Measurements from ENCODE around the gene HGFAC.

Gene HGFAC

DNA sequence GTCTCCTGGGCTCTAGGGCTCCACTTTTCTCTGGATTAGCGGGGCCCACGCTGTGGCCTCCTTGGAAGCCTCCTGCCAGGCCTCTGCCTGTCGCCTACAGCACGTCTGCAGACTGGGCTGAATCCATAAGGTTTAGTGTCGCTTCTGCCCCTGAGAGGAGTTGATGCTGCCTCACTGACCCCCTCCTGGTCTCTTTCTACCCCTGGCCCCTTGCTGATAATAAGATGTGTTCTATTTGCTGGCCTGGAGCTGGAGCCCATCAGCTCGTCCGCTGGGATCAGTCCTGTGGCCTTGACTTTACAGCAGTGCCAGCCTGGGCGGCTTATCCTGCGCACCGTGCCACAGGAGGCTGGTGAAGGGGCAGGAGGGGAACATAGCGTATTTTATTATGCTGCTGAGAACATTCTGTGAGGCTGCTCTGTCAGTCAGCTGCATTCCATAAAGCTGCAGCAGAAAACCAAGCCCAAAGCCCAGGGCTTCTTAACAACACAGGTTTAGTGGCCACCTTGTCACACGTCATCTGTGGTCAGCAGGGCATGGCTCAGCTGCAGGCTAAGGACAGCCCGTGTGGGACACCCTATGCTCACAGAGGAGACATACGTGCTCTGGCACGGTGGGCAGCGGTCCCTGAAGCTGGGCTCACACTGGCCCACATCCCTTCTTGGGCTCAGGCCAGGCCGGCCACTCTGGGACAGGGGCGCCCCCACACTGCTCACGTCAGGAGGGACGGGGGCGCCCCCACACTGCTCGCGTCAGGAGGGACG is 29.3 kb upstream of the HGFAC start:
- Histone ChIP-seq H3K4me1 (ENCODE audit: insufficient read depth, low read length) (no peaks in the 10 kb centered on the region), H3K9ac (ENCODE audit: low read length) (no peak overlapping the region), H3K27me3 (ENCODE audit: control insufficient read depth in 1 of 2, insufficient read depth in 2 of 2, low read length in 2 of 2) (no peaks in the 10 kb centered on the region), H3K4me3 (ENCODE audit: low read depth in 1 of 2, low read length in 2 of 2) (no peak overlapping the region), H3K27ac (ENCODE audit: low read depth, low read length) (no peak overlapping the region), H3K9me3 (ENCODE audit: low read length) (no peaks in the 10 kb centered on the region), H3K36me3 (ENCODE audit: insufficient read depth, low read length) (peaks cover 8% of the 10 kb centered on the region)

DNA sequence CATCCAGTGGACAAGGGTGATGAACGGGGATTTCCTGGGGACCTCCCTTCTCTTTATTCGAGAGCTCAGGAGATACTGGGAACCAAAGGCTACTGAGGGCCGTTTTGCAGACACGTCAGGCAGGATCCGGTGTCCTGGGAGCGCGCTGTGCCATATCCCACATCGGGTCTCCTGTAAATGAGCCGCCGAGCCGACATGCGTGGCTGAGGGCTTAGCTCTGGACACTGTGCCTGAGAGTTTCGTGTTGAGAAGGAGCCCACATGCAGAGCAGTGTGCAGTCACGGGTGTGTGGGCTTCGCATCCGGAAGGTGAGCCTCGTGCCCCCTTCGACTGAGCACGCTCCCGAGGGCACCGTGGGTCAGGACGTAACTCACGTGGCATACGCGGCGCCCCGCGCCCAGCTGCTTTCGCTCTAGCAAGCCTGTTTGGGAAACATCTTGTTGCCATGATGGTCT is 28.5 kb upstream of the HGFAC start:
- Histone ChIP-seq H3K27ac (ENCODE audit: low read depth, low read length) (no peak overlapping the region), H3K27me3 (ENCODE audit: control insufficient read depth in 1 of 2, insufficient read depth in 2 of 2, low read length in 2 of 2) (no peaks in the 10 kb centered on the region), H3K4me1 (ENCODE audit: insufficient read depth, low read length) (no peaks in the 10 kb centered on the region), H3K9ac (ENCODE audit: low read length) (no peak overlapping the region), H3K36me3 (ENCODE audit: insufficient read depth, low read length) (peaks cover 16% of the 10 kb centered on the region), H3K4me3 (ENCODE audit: low read depth in 1 of 2, low read length in 2 of 2) (no peak overlapping the region), H3K9me3 (ENCODE audit: low read length) (no peaks in the 10 kb centered on the region)

DNA sequence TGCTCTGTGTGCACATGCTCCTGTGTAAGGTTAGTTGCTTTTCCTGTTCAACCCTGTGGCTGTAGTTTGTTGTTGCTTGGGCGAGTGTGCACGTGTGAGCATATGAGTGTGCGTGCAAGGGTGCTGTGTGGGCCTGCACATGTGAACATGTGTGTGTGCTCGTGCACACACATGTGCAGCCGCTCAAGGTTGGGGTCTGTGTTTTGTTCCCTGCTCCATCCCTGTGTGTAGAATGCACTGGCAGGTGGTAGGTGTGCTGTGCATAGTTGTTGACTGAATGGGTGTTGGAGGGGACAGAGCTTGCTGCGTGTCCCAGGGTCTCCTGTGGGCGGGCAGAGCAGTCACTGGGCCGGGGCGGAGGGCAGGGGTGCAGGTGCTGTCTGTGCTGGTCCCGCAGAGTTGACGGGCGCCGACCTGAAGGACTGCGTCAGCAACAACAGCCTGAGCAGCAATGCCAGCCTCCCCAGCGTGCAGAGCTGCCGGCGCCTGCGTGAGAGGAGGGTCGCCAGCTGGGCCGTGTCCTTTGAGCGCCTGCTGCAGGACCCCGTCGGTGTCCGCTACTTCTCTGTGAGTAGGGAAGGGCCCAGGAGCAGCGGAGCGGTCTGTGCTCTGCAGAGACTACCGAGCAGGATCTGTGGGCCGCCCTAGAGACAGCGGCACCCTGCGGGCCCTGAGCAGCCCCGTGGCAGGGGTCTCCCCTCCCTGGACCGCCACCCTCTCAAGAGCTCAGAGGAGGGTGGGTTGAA is 27.9 kb upstream of the HGFAC start:
- H3K9me3 ChIP-seq (ENCODE audit: low read length): no peaks in the 10 kb centered on the region
- no peak overlapping the region for H3K9ac ChIP-seq (ENCODE audit: low read length)
- H3K36me3 ChIP-seq (ENCODE audit: insufficient read depth, low read length): peaks cover 19% of the 10 kb centered on the region
- H3K4me3 ChIP-seq (ENCODE audit: low read depth in 1 of 2, low read length in 2 of 2): no peak overlapping the region
- H3K27ac ChIP-seq (ENCODE audit: low read depth, low read length): no peak overlapping the region
- H3K4me1 ChIP-seq (ENCODE audit: insufficient read depth, low read length): no peaks in the 10 kb centered on the region
- H3K27me3 ChIP-seq (ENCODE audit: control insufficient read depth in 1 of 2, insufficient read depth in 2 of 2, low read length in 2 of 2): no peaks in the 10 kb centered on the region

DNA sequence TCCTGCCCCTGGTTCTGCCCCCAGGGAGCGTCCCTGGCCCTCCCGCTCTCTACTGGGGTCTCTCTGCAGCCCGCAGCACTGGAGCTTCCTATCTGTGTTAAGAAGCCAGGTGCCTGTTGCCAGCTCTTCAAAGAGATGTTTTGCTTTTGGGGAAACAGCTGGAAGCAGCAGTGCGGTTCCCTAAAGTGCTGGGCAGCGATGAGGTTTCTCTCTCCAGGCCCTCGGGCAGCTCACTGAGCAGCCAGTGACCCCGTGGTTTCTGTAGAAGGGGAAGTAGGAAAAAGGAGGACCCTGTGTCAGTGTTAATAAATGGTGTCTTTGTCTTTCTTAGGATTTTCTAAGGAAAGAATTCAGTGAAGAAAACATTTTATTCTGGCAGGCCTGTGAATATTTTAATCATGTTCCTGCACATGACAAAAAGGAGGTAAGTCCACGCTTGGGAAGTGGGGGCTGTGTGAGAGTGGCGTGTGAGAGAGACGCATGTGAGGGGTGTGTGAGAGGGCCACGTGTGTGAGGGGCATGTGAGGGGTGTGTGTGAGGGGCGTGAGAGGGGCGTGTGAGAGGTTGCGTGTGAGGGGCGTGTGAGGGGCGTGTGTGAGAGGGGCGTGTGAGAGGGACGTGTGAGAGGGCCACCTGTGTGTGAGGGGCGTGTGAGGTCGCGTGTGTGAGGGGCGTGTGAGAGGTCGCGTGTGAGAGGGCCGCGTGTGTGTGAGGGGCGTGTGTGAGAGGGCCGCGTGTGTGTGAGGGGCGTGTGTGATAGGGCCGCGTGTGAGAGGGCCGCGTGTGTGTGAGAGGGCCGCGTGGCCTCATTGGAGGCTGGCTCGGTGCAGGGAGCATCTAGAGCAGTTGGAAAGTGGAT is 27.1 kb upstream of the HGFAC start:
- H3K4me3 ChIP-seq (ENCODE audit: low read depth in 1 of 2, low read length in 2 of 2): no peak overlapping the region
- H3K27ac ChIP-seq (ENCODE audit: low read depth, low read length): no peak overlapping the region
- H3K9ac ChIP-seq (ENCODE audit: low read length): no peak overlapping the region
- H3K27me3 ChIP-seq (ENCODE audit: control insufficient read depth in 1 of 2, insufficient read depth in 2 of 2, low read length in 2 of 2): no peaks in the 10 kb centered on the region
- no peaks in the 10 kb centered on the region for H3K9me3 ChIP-seq (ENCODE audit: low read length)
- peaks cover 19% of the 10 kb centered on the region for H3K36me3 ChIP-seq (ENCODE audit: insufficient read depth, low read length)
- H3K4me1 ChIP-seq (ENCODE audit: insufficient read depth, low read length): no peaks in the 10 kb centered on the region

DNA sequence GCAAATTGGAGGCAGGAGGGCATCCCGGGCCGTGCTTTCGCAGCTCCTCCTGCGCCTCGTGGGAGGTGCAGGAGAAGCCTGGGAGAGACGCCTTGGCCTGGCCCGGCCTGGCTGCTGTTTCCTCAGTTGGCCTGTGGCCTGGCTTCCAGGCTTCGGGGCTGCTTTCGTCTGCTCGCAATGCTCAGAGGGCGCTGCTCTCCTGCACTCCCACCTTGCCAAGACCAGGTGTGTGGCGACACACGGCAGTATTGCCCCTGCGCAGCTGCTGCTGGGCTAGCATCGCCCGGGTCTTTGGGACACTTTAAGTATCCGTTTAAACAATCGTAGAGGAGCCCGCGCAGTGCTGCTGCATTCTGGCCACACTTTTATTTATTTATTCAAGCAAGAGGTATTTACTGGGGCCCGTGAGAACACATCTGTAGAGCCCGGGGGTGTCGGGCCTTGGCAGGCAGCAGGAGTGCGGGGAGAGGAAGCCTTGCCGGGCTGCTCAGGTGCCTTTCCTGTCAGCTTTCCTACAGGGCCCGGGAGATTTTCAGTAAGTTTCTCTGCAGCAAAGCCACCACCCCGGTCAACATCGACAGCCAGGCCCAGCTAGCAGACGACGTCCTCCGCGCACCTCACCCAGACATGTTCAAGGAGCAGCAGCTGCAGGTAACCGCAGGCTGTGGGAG is 26.2 kb upstream of the HGFAC start:
- H3K4me1 ChIP-seq (ENCODE audit: insufficient read depth, low read length): no peaks in the 10 kb centered on the region
- H3K9ac ChIP-seq (ENCODE audit: low read length): no peak overlapping the region
- H3K27ac ChIP-seq (ENCODE audit: low read depth, low read length): no peak overlapping the region
- peaks cover 19% of the 10 kb centered on the region for H3K36me3 ChIP-seq (ENCODE audit: insufficient read depth, low read length)
- no peak overlapping the region for H3K4me3 ChIP-seq (ENCODE audit: low read depth in 1 of 2, low read length in 2 of 2)
- H3K27me3 ChIP-seq (ENCODE audit: control insufficient read depth in 1 of 2, insufficient read depth in 2 of 2, low read length in 2 of 2): no peaks in the 10 kb centered on the region
- no peaks in the 10 kb centered on the region for H3K9me3 ChIP-seq (ENCODE audit: low read length)

DNA sequence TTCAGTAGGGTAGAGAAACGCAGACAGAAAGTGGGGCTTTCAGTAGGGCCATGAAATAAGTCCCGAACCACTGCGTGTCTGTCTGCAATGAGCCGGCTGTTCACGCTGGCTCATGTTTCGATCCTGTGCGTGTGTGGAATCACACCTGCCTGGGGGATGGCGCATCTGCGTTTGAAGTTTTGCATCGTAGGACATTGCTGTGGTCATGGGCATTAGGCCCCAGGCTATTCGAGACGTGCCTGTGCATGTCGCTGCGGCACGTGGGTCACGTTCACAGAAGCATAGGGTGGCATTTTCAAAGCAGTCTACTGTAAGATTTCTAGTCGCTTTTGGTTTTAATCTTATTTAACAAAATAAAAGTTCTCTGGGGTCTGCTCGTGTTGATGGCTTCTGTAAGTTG is 25.5 kb upstream of the HGFAC start:
- H3K36me3 ChIP-seq (ENCODE audit: insufficient read depth, low read length): peaks cover 19% of the 10 kb centered on the region

DNA sequence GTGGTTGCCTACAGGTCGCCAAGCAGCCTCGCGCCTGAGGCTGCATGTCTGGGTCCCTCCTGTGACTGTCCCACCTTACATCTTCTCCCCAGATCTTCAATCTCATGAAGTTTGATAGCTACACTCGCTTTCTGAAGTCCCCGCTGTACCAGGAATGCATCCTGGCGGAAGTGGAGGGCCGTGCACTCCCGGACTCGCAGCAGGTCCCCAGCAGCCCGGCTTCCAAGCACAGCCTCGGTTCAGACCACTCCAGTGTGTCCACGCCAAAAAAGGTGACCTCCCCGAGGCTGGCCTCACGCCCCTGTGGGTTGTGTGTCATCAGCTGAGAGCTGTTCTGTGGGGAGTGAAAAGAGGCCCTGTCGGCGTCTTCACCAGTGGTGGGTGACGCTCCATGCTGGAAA is 24.9 kb upstream of the HGFAC start:
- no peaks in the 10 kb centered on the region for H3K27me3 ChIP-seq (ENCODE audit: control insufficient read depth in 1 of 2, insufficient read depth in 2 of 2, low read length in 2 of 2)
- no peak overlapping the region for H3K27ac ChIP-seq (ENCODE audit: low read depth, low read length)
- no peaks in the 10 kb centered on the region for H3K9me3 ChIP-seq (ENCODE audit: low read length)
- H3K36me3 ChIP-seq (ENCODE audit: insufficient read depth, low read length): peaks cover 19% of the 10 kb centered on the region
- H3K4me3 ChIP-seq (ENCODE audit: low read depth in 1 of 2, low read length in 2 of 2): no peak overlapping the region
- no peak overlapping the region for H3K9ac ChIP-seq (ENCODE audit: low read length)
- H3K4me1 ChIP-seq (ENCODE audit: insufficient read depth, low read length): no peaks in the 10 kb centered on the region

More for the DNA sequence above, 25.5 kb upstream of the HGFAC start:
- Histone ChIP-seq H3K27me3 (ENCODE audit: control insufficient read depth in 1 of 2, insufficient read depth in 2 of 2, low read length in 2 of 2) (no peaks in the 10 kb centered on the region), H3K27ac (ENCODE audit: low read depth, low read length) (no peak overlapping the region), H3K4me3 (ENCODE audit: low read depth in 1 of 2, low read length in 2 of 2) (no peak overlapping the region), H3K4me1 (ENCODE audit: insufficient read depth, low read length) (no peaks in the 10 kb centered on the region), H3K9me3 (ENCODE audit: low read length) (no peaks in the 10 kb centered on the region), H3K9ac (ENCODE audit: low read length) (no peak overlapping the region)

DNA sequence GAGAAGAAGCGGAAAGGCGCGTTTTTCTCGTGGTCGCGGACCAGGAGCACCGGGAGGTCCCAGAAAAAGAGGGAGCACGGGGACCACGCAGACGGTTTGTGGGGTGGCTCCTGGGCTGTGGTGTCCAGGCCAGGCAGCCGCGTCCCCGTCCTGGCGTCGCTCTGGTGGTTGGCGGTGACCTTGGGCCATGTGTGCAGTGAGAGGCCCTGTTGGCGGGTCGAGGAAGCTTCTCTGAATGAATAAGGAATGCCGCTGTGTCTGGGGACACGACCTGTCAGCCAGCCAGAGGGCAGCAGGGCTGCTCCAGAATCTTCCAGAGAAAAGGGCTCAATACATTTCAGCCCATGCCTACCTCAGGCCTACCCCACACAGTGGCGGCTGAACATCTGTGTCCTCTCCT is 24.3 kb upstream of the HGFAC start:
- no peak overlapping the region for H3K4me3 ChIP-seq (ENCODE audit: low read depth in 1 of 2, low read length in 2 of 2)
- H3K9ac ChIP-seq (ENCODE audit: low read length): no peak overlapping the region
- H3K27me3 ChIP-seq (ENCODE audit: control insufficient read depth in 1 of 2, insufficient read depth in 2 of 2, low read length in 2 of 2): no peaks in the 10 kb centered on the region
- no peaks in the 10 kb centered on the region for H3K4me1 ChIP-seq (ENCODE audit: insufficient read depth, low read length)
- H3K9me3 ChIP-seq (ENCODE audit: low read length): no peaks in the 10 kb centered on the region
- H3K27ac ChIP-seq (ENCODE audit: low read depth, low read length): no peak overlapping the region
- H3K36me3 ChIP-seq (ENCODE audit: insufficient read depth, low read length): peaks cover 19% of the 10 kb centered on the region

DNA sequence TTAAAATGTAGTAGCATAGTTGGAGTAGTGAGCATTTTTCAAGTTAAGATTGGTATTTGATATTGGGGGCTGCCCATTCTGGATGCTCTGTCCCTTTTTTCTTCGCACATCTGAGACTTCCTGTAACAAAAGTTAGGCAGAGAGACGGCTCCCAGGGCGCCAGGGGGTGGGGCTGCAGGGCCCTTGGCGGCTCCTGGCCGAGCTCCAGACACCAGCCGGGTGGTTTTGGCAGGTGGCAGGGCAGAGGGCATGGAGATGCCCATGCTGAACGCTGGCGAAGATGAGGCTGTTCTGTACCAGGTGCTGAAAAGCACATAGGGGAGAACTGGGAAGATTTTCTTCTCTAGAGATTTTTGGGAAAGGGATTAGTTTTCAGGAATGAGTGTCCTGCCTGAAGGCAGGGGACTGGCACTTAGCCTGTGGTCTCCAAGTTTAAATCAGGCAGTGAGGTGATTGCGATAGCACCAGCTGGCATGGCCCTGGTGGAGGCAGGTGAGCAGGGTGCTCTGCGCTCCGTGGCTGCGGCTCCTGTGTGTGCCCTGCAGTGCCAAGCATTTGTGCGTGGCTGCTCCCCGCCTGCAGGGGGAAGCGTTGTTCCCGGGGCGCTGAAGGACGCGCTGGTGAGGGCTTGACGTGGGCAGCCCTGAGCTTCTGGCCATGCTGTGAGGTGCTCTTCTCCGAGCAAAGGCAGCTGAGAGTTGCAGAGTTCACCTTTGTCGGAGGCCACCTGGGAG is 23.6 kb upstream of the HGFAC start:
- H3K27ac ChIP-seq (ENCODE audit: low read depth, low read length): no peak overlapping the region
- H3K4me1 ChIP-seq (ENCODE audit: insufficient read depth, low read length): no peaks in the 10 kb centered on the region
- H3K9me3 ChIP-seq (ENCODE audit: low read length): no peaks in the 10 kb centered on the region
- peaks cover 19% of the 10 kb centered on the region for H3K36me3 ChIP-seq (ENCODE audit: insufficient read depth, low read length)
- no peak overlapping the region for H3K9ac ChIP-seq (ENCODE audit: low read length)
- H3K4me3 ChIP-seq (ENCODE audit: low read depth in 1 of 2, low read length in 2 of 2): no peak overlapping the region
- no peaks in the 10 kb centered on the region for H3K27me3 ChIP-seq (ENCODE audit: control insufficient read depth in 1 of 2, insufficient read depth in 2 of 2, low read length in 2 of 2)

DNA sequence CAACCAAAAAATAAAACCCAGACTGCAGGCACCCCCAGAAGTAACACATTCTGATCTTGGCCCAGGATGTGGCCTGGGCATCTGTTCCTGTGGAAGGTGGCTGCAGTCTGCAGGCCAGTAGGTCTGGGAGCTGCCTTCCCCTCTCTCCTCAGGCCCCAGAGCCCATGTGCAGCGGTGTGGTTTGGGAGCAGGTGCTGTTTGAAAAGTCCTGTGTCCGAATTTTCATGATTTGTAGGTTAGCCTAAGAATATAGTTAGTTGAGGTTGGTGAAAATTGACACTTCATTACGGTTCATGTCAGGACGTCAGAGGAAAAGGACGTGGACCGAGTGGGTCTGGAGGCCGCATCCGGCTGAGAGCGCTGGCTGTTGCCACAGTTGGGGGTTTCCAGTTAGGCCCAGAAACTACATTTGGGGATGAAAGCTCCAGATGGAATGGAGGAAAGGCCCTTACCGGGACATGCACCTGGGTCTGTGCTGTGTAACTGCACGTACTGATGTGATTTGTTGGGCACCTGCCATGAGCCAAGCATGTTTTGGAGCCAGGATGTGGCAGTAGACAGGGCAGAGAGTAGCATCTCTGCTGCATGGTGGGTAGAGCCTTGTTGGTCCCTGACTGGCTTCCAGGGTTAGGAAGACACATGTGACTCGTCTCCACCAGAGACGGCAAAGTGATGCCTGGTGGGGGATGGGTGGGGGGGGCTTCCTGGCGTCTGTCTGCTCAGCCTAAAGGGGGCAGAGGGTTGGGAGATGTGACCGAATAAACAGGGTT is 21.7 kb upstream of the HGFAC start:
- Histone ChIP-seq H3K27me3 (ENCODE audit: control insufficient read depth in 1 of 2, insufficient read depth in 2 of 2, low read length in 2 of 2) (no peaks in the 10 kb centered on the region), H3K9me3 (ENCODE audit: low read length) (no peaks in the 10 kb centered on the region), H3K36me3 (ENCODE audit: insufficient read depth, low read length) (peaks cover 19% of the 10 kb centered on the region), H3K4me3 (ENCODE audit: low read depth in 1 of 2, low read length in 2 of 2) (no peak overlapping the region), H3K27ac (ENCODE audit: low read depth, low read length) (no peak overlapping the region), H3K9ac (ENCODE audit: low read length) (no peak overlapping the region), H3K4me1 (ENCODE audit: insufficient read depth, low read length) (no peaks in the 10 kb centered on the region)
